Activated T-cell treated with anti-CD3 and anti-CD28 coated beads for 1 hour (primary cell): ENCODE data around the gene MT1F.

Source experiments
- DNase-seq: peaks from one replicate; pipeline ENCODE4 v3.0.0-alpha.2; 2020; ENCODE audit warnings: low read depth

The MT1F gene

GRCh38 chr16:56625943-56626654 is 31.7 kb upstream of the MT1F start:
- no peak for DNase-seq

- DNase-seq: no peak
Measured at GRCh38 chr16:56626685-56627084, 31.1 kb upstream of the MT1F start.

DNA sequence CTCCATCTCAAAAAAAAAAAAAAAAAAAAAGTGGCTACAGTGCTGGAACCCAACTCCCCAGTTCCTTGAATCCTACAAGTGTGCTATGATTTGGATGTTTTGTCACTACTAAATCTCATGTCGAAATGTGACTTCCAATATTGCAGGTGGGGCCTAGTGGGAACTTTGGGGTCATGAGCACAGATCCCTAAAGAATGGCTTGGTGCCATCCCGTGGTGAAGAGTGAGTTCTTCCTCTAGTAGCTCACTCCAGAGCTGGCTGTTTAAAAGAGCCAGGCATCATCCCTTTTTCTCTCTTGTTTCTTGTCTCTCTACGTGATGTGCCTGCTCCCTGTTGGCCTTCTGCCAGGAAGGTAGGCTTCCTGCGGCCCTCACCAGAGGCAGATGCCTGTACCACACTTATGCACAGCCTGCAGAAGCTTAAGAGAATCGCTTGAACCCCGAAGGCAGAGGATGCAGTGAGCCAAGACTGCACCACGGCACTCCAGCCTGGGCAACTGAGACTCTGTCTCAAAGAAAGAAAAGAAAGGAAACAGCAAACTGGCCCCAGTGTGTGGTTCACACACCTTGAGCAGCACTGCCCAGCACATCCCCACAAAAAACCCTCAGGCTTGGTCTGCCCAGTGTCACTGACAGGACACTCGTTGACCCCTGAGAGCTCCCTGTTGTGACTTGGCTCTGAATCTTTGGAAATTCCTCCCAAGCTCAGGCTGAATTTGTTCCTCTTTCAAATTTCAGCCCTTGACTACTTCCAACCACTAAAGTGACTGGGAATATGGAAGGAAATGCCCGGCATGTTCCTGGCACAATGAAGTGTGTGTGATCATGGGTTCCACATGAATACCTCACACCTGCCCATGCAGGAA is 29.0 kb upstream of the MT1F start:
- DNase-seq: no peak

DNA sequence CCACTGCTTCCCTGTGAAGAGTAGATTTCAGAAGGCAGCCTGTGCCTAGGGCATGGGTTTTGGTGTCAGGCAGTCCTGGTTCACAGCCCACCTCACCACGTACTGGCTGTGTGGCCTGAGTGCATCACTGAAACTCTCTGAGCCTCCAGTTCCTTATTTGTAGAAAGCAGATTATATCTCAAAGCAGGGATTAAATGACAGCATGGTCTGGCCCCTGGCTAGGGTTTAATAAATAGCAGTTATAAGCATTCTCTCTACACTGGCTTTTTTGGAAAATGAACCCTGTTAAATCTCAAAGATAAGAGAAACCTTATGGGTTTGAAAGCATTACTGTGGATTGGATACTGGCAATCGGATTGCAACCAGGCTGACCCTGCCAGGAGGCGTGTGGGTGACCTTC is 28.2 kb upstream of the MT1F start:
- no peak for DNase-seq

GRCh38 chr16:56630134-56630533 is 27.6 kb upstream of the MT1F start:
- no peak for DNase-seq

- no peak for DNase-seq
Measured at GRCh38 chr16:56631197-56631596, 26.6 kb upstream of the MT1F start.

DNA sequence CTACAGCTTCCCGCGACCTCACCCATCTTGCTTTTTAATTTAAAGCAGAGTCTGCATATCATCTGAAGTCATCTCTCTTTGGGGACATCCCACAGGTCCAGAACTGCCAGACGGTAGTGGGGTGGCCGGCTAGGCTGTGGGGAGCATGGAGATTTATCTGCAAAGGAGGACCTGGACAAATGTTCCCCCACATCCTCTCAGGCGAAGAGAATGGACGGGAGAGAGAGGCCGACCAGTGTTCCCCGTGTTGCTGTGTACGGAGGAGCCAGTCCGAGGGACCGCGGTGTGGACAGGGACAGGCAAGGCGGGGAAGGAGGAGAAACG is 26.0 kb upstream of the MT1F start:
- no peak for DNase-seq

- no peak for DNase-seq
Measured at GRCh38 chr16:56632156-56632847, 25.5 kb upstream of the MT1F start, which contains the start of gene MT1M. MT1M (plus strand) TSS chr16:56632659; CDS start chr16:56632732, 73 bp downstream.

- no peak for DNase-seq
Measured at GRCh38 chr16:56632848-56633365, 24.9 kb upstream of the MT1F start.

DNA sequence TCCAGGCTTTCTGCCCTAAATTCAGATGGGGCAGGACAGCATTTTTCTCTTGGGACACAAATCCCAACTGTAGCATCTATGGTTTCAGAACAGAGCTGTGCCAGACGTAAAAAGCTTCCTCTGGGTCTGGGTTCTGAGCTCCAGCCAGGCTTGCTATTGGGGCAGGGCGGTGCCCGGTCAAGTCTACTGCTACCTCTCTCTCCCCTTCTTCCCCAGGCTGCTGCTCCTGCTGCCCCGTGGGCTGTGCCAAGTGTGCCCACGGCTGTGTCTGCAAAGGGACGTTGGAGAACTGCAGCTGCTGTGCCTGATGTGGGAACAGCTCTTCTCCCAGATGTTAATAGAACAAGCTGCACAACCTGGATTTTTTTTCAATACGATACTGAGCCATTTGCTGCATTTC is 24.2 kb upstream of the MT1F start:
- DNase-seq: no peak

GRCh38 chr16:56634715-56635440 is 22.9 kb upstream of the MT1F start:
- DNase-seq: no peak

DNA sequence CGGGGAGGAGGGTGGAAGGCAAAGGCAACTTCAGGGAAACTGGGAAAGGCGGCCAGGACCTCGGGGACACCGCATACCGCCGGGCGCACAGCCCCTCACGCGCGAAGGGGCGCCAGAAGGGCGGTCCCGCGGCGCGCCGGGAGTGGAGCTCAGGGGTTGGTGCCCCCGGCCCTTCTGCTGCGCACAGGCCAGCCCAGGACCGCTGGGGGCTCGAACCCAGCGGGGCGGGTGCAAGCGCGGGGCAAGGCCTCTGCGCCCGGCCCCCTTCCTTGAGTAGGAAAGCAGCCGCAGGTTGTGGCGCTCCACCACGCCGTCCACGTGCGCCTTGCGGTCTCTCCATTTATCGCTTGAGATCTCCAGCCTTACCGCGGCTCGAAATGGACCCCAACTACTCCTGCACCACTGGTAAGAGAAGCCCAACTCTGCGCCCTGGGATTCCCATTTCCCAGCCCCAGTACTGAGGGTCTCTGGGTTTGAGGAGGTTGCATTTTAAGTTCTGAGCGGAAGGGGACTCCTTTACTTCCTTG is 22.3 kb upstream of the MT1F start:
- no peak for DNase-seq

GRCh38 chr16:56636616-56637413 is 20.9 kb upstream of the MT1F start:
- no peak for DNase-seq

DNA sequence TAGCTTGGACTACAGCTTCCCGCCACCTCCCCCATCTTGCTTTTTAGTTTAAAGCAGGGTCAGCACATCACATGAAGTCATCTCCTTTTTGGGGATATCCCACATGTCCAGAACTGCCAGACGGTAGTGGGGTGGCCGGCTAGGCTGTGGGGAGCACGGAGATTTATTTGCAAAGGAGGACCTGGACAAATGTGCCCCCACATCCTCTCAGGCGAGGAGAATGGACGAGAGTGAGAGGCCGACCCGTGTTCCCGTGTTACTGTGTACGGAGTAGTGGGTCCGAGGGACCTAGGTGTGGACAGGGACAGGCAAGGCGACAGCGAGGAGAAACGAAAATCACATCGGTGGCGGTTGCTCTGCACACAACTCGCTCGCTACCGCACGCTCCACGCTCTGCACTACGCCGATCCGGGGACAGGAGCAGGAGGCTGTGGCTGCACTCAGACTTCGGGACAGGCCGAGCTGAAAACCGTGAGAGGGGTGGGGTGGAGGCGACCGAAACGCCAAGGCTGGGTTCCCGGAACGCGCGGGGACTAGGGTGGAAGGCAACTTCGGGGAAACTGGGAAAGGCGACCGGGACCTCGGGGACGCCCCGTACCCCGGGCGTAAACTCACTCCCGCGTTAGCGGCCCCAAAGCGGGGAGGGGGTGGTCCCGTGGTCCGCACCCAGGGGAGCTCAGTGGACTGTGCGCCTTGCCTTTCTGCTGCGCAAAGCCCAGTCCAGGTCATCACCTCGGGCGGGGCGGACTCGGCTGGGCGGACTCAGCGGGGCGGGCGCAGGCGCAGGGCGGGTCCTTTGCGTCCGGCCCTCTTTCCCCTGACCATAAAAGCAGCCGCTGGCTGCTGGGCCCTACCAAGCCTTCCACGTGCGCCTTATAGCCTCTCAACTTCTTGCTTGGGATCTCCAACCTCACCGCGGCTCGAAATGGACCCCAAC is 19.7 kb upstream of the MT1F start, which contains the start of gene MT1A:
TSS of gene MT1A (plus strand) at position 853 of the 937 bp plus-strand sequence. CDS start at position 926, 73 bp downstream.
- DNase-seq: no peak

GRCh38 chr16:56639045-56639444 is 18.7 kb upstream of the MT1F start:
- no peak for DNase-seq

DNA sequence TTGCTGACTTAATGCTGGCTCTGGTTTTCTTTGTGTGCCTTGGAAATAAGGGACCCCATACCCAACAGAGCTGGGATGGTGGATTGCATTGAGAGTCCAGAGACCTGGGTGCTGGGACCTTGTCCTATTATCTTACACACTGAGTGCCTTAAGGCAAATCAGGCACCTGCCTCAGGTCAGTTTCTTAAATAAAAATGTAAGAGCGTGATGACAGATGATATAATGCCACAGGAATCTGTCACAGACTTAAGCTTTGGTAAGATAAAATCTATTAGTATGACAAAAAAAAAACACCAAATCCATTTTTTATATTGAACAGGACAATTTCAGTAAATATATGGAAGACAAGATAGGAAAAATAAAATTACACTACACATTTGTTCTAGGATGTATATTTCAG is 17.7 kb upstream of the MT1F start:
- DNase-seq: no peak

GRCh38 chr16:56641166-56641565 is 16.6 kb upstream of the MT1F start:
- no peak for DNase-seq

DNA sequence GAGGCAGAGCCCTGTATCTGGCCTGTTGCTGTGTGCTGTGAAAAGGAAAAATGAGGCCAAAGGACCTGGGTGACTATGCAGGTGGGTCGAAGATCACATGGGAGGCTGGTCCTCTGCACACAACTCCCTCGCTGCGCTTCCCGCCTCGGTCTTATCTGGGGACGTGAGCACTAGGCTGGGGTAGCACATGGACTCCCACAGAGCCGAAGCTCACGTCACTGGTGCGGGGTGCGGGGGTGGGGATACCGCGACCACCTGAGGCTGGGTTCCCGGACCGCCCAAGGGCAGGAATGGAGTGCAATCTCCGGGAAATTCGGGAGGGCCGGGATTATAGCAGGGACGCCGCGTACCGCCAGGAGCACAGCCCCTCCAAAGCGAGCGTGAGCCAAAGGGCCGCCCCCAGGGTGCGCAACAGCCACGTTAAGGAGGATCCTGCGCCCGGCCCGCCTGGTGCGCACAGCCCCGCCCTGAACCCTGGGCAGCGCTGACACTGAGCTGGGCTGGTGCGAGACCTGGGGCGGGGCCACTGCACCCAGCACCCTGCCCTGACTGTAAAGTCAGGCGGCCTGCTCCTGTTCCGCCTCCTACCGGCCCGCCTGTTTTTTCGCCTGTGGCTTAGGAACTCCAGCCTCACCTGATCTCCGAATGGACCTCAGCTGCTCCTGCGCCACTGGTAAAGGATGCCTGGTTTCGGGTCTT is 14.5 kb upstream of the MT1F start:
- peak; percentile 56 for DNase-seq

DNA sequence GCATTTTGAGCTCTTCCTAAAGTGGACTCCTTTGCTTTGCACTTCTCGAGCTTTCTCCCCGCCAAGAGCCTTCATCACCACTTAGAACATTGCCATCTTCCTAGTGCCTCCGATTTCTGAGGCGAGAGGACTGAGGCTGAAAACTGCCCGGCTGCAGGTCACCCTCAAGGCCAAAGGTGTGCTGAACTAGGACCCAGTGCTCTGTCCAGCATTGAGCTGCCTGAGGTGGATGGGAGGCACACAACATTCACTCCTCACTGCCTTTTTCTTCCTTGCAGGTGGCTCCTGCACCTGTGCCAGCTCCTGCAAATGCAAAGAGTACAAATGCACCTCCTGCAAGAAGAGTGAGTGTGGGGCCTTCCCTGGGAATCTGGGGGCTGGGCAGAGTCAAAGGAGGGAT is 13.9 kb upstream of the MT1F start:
- DNase-seq: no peak
